Stimulated activated CD8-positive, alpha-beta memory T cell treated with anti-CD3 and anti-CD28 coated beads, Interleukin-7, amount 100 ng/mL, for 24 hours (primary cell): ENCODE data around the gene C20orf202.

Experiments
- DNase-seq: peaks from one replicate; pipeline ENCODE4 v3.0.0-alpha.2; 2020; ENCODE audit warnings: low read depth

C20orf202 gene

DNA sequence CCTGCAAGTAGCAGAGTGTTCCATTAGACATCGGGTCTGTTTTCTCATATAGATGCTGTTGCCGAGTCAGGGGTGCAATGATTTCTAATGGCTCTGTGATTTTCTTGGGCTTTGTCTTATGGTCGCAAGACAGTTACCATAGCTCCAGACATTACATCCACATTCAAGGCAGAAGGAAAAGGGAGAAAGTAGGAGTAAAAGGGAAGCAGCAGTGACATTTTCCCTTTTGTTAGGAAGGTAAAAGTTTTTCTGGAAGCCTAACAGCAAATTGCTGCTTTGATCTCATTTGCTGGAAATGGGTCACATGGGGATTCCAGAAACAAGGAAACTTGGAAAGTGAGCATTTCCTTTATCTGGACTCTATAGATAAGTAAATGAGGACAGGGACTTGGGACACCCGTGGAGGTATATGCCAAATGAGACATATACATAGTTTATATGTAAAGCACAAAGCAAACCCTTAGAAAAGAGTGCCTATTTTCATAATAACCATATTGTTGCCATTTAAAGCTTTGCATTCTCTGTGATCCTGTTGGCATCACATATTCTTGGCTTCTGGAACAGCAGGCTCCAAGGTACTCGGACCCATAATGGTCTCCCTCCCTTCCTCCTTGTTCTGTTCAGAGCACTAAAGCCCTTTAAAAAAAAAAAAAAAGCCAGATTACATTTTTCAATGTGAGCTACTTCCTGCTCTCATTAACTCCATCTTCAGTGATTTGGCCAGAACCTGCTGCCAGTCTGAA is at the start of gene C20orf202:
TSS of gene C20orf202 (plus strand) at position 693 of the 743 bp plus-strand sequence. CDS start 132 bp downstream, outside the sequence.
- DNase-seq = no peak

DNA sequence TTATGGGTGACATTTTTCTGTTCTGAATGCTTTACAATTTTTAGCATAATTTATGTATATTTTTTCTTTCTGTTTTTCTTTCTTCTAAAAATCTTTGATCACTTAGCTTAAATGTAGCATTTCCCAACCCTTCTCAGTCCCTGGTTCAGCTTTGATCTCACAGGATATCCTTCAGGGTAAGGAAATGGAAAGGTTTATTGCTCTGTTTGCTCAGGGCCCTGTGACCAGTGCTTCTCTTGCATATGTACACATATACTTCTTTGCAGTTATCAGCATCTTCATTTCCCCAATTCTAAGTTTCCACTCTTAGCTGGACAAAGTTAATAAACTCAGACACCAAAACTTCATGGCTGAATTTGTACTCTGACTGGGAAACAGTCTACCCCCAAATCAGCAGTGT is 49.0 kb upstream of the C20orf202 start:
- no peak for DNase-seq

DNA sequence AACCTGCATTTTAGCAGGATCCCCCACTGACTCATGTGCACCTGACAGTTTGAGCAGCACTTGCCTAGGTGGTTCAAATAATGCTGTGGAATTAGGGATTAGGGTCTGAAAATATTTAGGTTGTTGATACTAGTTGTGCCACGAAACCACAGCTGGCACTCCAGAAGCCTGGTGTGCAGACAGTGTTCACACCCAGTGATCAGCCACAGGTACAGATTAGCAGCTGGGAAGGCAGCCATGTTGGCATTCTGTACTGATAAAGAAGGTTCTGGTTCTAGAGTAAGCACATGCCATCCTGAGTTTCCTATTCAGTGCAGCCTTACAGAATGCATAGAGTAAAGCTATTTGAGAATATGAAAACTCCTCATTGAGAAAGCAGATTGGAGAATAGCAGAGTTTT is 48.6 kb upstream of the C20orf202 start:
- DNase-seq = no peak

DNA sequence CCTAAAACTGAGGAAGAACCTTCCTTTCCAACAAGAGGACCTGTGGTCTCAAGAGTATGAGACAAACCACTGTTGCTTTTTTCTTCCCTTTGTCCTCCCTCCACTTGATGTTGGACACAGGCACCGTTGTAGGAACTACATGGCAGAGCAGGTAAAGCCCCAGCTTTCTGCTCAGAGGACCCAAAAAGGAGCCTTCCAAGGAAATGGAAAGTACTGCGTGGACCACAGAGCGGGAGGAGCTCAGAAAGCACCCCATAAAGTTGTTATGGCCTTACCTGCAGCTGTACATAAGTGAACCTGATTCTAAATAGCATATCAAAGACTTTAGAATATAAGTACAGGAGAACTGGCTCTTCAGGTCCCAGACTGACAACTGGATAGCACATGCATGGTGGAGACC is 47.9 kb upstream of the C20orf202 start:
- DNase-seq = no peak

DNA sequence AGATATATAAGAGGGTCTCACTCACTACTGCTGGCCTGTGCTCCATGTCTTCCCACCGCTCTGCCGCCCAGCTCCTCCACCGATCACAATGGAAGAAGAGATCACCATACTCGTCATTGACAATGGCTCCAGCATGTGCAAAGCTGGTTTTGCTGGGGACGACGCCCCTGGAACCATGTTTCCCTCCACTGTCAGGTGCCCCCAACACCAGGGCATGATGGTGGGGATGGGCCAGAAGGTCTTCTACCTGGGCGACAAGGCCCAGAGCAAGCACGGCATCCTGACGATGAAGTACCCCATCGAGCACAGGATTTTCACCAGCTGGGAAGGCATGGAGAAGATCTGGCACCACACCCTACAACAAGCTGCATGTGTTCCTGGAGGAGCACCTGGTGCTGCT is 42.8 kb upstream of the C20orf202 start:
- DNase-seq = no peak

DNA sequence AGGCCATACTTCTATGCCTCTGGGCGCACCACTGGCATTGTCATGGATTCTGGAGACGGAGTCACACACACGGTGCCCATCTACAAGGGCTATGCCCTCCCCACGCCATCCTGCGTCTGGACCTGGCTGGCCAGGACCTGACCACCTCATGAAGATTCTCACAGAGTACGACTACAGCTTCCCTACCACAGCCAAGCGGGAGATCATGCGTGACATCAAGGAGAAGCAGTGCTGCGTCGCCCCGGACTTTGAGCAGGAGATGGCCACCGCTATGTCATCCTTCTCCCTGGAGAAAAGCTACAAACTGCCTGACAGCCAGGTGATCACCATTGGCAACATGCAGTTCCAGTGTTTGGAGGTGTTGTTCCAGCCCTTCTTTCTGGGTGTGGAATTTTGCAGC is 42.3 kb upstream of the C20orf202 start:
- DNase-seq = no peak

DNA sequence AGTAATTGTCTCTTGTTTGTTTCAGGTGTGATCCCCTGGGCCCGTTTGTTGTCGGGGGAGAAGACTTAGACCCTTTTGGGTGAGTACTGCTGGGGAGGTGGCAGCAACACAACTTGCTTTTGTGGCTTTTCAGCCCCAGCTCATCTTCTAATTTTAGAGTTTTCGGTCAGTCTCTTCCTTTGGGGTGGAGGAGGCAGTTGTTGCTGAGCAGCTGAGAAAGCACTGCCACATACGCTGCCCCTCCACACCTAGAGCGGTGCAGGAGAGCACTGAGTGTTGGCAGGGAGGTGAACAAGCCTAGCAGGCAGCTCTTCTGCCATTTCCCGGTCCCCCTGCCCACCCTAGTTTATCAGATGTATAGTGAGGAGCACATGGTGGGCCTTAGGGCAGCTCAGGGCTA is 40.1 kb upstream of the C20orf202 start:
- DNase-seq = no peak

DNA sequence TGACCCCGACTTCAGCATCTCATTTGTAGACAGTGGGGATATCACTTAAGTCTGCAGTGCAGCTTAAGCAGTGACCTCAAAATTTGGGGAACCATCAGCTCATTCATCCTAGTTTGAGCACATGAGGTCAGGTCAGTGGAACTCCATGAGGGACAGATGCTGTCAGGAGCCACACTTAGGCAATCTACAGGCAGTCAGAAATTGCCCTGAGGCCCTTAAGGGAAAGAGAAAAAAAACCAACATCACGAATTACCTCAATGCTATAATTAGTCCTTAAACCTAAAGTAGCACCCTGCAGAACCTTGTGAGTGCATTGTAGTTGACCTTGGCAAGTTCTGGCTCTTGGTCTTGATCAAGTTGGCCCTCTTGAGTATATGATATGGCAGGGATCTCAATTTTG is 39.6 kb upstream of the C20orf202 start:
- DNase-seq = no peak

DNA sequence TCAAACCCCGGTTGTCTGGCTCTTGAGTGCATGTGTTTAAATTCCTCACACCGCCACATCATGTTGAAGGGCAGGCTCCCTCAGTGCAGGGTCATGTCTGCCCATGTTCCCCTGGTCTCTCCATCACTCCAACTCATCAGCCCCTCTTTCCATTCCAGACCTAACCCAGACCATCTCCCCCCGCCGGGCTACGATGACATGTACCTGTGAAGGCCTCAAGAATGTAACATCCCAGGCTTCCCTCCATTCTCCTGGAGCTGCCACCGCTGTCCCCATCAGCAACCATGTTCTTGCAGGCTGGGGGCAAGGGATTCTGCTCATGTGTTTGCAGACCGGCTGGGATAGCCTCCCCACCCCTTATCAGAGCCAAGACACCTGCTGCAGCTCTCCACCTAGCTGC is 38.4 kb upstream of the C20orf202 start:
- DNase-seq = no peak

DNA sequence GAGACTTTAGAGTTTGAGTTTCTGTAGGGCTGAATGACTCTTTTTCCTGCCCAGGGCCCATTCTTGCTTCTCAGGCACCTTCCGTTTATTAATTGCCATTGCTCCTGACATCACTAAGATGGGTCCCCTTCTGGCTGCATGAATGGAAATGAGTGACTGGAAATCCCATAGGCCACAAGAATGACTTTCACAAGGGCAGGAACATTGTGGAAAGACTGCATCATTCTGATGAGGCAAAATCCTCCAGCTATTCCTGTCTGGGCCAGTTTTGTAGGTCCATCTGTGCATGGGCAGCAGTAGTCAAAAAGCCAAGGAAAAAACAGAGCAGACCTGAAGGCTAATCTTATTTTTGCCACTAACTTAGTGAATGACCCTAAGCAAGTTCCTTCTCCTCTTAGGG is 37.7 kb upstream of the C20orf202 start:
- no peak for DNase-seq

DNA sequence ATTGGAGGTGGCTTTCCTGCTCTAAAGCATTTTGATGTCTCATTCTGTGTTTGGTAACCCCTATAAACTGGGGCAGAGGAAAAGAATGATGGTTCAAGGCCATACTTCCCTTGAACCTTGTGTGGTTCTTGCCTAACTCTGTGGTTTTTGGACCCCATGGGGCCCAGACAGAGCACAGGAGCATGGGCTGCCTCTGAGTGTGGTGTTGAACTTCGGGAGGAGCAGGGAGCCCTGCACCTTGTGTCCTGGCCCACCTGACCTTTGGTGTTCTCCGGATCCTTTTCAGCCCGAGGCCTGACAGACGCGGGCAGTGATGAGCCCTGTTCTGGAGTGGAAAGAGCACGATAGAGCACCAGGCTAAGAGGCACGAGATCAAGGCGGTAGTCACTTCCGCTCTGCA is 37.3 kb upstream of the C20orf202 start:
- no peak for DNase-seq

DNA sequence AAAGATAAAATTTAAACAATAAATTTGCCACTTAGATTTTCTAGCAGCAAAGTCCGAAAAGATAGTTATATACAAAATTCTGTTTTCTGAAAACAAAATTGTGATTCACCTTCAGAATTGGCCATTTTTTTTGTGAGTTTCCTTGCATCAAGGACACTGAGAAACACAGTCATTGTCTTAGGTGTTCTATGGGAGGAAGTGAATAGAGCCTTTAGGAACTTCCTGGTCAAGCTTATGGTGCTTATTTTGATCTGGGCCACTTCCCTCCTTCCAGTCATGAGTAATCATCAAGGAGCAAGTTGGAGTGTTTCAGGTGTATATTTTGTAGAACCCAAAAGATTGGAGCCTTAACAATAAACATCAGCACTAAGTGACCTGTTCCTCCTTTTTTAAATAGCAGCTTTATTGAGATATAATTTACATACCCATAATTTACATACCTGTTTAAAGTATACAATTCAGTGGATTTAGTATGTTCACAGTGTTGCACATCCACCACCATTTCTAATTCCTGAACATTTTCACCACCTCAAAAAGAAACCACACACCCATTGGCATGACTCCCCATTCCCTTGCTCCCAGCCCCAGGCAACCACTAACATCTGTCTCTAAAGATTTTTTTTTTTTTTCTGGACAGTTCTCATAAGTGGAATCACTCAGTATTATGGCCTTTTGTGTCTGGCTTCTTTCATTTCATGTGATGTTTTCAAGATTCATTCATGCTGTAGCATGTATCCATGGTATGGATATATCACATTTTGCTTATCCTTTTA is 36.1 kb upstream of the C20orf202 start:
- no peak for DNase-seq

DNA sequence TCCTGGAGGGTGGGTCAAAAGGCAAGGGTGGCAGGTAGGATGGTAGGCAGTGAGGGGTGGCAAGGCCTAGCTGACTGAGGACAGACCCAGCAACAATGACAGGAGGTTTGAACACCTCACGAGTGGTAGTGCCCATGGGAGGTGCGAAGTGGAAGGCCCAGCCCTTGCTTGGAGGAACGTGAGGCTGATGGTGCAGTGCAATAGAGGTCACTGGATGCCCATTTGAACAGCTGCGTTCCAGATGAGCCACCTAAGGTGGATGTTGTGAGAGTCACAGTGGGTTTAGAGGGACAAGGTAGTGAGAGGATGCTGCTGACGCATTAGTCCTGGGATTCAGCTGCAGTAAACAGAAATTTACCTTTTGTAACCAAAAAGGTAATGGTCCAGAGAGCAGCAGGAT is 34.0 kb upstream of the C20orf202 start:
- DNase-seq = no peak

DNA sequence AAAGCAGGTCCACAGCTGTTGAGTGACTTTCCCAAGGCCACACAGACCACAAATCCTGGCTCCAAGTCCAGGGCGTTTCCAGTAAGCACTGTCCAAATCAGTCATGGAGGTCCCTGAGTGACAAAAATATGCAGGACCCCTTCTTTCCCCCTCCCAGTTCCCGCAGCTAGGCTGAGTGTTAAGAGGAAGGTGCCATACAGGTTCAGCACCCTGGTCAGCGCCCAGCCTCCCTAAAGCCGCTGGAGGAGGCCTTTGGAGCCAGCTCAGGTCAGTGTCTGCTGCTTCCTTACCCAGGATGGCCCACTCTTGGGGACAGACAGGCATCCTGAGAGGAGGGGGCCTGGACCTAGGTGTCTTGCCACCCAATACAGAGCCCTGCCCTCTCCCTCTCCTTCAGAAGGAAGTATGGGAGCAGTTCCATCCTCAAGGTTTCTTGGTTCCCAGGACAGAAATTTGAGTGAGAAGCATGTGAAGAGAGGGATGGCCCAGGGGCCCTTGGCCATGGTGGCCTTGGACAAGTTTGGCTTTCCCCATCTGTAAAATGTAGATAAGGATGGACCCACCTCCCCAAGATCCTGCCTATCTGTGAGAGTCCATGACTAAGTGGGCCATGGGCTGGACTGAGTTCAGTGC is 31.7 kb upstream of the C20orf202 start:
- no peak for DNase-seq

DNA sequence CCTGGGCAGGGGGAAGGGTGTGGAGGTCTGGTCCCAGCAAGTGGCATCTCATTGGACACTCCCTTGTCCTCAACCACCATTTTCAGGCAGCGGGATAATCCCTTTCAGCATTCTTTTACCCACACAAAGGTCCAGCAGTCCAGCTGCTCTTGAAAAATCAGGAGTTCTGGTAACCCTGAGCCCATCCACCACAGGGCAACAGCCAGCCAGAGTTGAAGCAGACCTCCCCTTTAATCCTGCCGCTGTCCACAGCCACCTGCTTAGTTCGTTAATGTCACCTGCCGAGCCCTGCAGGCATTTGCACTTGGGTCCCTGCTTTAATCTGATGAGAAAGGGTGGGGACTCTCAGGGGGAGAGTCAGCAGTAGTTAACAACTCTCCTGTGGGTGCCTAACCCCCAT is 29.6 kb upstream of the C20orf202 start:
- DNase-seq = no peak

DNA sequence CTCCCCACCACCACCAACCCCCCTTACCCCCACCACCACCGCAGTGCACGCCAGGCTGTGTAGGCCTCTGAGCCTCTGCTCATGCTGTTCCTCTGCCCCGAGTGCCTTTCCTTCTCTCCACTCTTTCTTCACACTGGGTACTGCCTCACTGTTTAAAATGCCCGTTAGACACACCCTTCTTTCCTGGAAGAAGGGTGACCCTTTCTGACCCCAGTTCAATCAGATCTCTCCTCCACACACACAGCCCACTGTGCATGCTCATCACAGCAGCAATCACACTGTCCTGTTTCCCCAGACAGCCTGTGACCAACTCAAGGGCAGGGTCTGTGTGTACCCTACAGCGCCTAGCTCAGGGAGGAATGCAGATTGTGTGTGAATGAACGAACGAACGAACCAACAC is 28.5 kb upstream of the C20orf202 start:
- DNase-seq = no peak

DNA sequence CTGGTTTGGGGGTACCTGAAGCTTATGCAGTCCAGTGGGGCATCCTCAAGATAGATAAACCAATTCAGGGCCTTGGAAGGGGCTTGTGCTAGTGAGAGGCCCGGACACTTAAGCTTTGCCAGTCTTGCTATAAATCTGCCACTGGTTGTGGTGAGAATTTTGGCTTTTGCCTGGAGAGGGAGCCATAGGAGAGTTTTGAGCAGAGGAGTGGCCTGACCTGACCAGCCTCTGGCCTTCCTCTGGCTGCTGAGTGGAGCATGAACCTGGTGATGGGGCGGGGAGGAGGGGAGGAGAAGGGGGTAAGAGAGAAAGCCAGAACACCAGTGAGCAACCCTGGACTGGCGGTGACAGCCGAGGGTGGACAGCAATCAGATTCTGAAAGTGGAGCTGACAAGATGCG is 25.6 kb upstream of the C20orf202 start:
- no peak for DNase-seq

DNA sequence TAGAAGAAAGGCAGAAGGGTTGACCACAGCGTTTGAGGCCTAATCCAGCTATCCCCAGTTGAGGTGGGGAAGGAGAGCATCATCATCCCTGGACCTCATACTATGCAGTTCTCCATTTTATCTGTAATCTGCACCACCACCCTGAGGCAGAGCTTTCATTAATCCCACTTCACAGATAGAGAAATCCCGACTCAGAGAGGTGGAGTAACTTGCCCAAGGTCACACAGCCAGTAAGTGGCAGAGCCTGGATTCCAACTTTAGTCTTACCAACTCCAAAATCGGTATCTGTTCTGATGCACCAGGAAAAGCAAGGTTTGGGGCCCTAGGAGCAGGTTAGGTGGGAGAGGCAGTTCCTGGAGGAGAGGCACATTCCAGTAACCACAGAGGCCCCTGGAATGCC is 25.2 kb upstream of the C20orf202 start:
- DNase-seq = no peak

DNA sequence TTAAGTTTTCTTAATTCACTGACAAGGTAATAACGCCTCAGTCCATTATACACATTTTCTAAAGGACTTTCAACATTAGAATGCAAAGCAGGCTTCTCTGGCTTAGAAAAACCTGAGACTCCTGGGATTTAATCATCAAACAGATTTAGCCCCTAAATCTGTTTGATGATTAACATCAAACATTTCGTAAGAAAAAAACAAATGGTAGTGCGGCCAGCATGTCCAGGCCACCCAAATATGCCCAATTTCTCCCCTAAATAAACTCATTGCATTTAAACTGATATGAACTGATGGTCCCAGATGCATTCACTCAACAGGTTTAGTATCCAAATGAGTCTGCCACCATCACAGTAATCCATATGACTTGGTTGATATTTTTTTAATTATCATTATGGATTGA is 24.6 kb upstream of the C20orf202 start:
- no peak for DNase-seq

DNA sequence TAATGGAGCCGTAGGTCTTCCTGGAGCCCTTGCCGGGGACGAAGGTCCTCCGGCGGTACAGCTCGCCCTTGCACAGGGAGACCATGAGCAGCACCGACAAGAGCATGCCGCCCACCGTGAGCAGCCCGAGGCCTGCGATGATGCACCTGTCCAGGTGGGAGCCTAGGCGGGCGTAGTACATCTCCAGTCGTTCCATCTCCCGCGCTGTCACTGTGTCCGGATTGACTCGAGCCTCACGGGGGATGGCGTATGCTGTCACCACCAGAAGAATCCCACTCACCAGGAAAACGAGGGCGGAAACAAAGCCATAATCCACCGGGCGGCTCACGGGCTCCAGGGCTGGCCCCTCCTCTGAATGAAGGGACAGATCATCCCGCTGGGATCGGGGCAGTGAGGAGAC is 22.3 kb upstream of the C20orf202 start:
- no peak for DNase-seq

DNA sequence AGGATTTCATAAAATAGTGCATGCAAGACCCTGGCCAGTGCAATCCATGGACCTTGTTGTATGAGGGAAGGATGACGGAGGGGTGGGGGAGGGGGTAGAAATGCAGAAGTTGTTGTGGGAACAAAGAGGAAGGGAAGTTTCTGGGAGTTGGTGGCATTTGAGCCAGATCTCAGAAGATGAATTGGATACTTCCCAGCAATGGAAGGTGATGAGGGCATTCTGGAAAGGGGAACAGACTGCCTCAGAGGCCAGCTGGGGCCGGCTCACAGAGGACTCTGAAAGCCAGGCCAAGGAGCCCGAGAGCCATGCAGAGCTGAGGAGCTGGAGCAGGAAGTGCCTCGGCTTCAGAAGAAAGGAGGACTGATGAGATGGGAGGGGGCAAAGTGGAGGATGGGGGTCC is 21.1 kb upstream of the C20orf202 start:
- no peak for DNase-seq

DNA sequence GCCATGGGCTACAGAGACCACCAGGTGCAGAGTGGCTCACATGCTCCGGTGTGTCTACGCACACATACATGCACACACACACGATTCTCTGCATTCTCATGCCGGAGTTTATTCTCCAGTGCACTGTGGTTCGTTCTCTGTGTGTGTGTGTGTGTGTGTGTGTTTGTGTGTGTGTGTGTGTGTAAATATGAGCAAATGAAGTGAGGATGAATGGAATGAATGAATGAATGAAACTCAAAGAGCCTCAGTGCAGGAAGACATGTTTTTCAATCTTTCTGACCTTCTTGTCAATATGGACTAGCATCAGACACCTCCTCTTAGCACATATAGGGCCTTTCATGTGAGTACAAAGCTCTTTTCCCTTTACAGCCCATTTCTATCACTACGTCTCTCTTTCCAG is 20.1 kb upstream of the C20orf202 start:
- no peak for DNase-seq

DNA sequence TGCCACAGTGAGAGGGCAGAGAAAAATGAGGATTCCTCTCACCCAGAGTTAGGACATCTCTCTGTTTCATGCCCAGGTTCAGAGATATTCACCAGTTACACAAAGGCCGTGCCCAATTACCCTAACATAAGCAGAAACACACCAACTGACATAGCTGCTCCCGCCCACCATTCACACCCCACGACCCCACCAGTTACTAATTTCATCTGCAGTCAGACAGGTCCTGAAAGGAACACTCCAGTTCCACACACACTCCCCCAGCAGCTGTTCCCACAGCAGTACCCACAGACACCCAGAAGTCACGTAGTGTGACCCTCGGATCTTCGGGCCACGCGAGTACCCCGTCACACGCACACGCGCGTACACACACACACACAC is 19.0 kb upstream of the C20orf202 start:
- DNase-seq = no peak
